ENCODE results near the gene MACROD2.

The MACROD2 gene

GRCh38 chr20:14657266-14658005 is 662.1 kb downstream of the MACROD2 start:
- no peak for TF ChIP-seq CTCF (IDR thresholded peaks at IDR 0.05; ENCODE audit: insufficient read depth, low read depth, low read length, missing control alignments)
- no peak overlapping the region for H3K4me3 ChIP-seq (ENCODE audit: low read depth, low read length)
- no peak for DNase-seq (ENCODE audit: low read depth)

GRCh38 chr20:14664101-14664500 is 668.8 kb downstream of the MACROD2 start:
- TF ChIP-seq CTCF (IDR thresholded peaks at IDR 0.05; ENCODE audit: insufficient read depth, low read depth, low read length, missing control alignments), result no peak
- DNase-seq (ENCODE audit: low read depth), result no peak
- H3K4me3 ChIP-seq (ENCODE audit: low read depth, low read length), result no peak overlapping the region

GRCh38 chr20:14666696-14667095 is 671.4 kb downstream of the MACROD2 start:
- no peak for TF ChIP-seq CTCF (IDR thresholded peaks at IDR 0.05; ENCODE audit: insufficient read depth, low read depth, low read length, missing control alignments)
- H3K4me3 ChIP-seq (ENCODE audit: low read depth, low read length), result no peak overlapping the region
- no peak for DNase-seq (ENCODE audit: low read depth)

- no peak for DNase-seq (ENCODE audit: low read depth)
- no peak overlapping the region for H3K4me3 ChIP-seq (ENCODE audit: low read depth, low read length)
- no peak for TF ChIP-seq CTCF (IDR thresholded peaks at IDR 0.05; ENCODE audit: insufficient read depth, low read depth, low read length, missing control alignments)
Observed at GRCh38 chr20:14667226-14667625, 671.9 kb downstream of the MACROD2 start.

GRCh38 chr20:14672066-14672465 is 676.8 kb downstream of the MACROD2 start:
- no peak for TF ChIP-seq CTCF (IDR thresholded peaks at IDR 0.05; ENCODE audit: insufficient read depth, low read depth, low read length, missing control alignments)
- H3K4me3 ChIP-seq (ENCODE audit: low read depth, low read length), result no peak overlapping the region
- no peak for DNase-seq (ENCODE audit: low read depth)

- TF ChIP-seq CTCF (IDR thresholded peaks at IDR 0.05; ENCODE audit: insufficient read depth, low read depth, low read length, missing control alignments), result no peak
- H3K4me3 ChIP-seq (ENCODE audit: low read depth, low read length), result no peak overlapping the region
- DNase-seq (ENCODE audit: low read depth), result no peak
Observed at GRCh38 chr20:14673164-14673563, 677.8 kb downstream of the MACROD2 start.

- H3K4me3 ChIP-seq (ENCODE audit: low read depth, low read length), result no peak overlapping the region
- no peak for TF ChIP-seq CTCF (IDR thresholded peaks at IDR 0.05; ENCODE audit: insufficient read depth, low read depth, low read length, missing control alignments)
- DNase-seq (ENCODE audit: low read depth), result peak; percentile 10
Observed at GRCh38 chr20:14677455-14677854, 682.1 kb downstream of the MACROD2 start.
